Thoracic aorta (tissue), 2 donors: ENCODE measurements around the gene PIM2. TPM values are rescaled to one million over a fixed set of nuclear protein-coding genes. Genes with fewer than 3 reads are reported as not detected.

Experiments
- ATAC-seq: fragments of 150-250 bp; one replicate; pipeline ENCODE4 v1.8.0; 2017; ENCODE audit warnings: low read depth; ENCODE audit not compliant: insufficient number of reproducible peaks, low FRiP score
- DNase-seq: peaks from one replicate; pipeline ENCODE4 v3.0.0-alpha.2; 2020; ENCODE audit warnings: low spot score
- H3K27ac ChIP-seq, 2 donors: fragments of 200-600 bp; sonication (generic); 1 replicate in 1 of 2; 2 replicates in 1 of 2; pipeline ENCODE4 v1.5.1; 2016; ENCODE audit warnings: mild to moderate bottlenecking in 2 of 2, moderate library complexity in 2 of 2
- H3K27me3 ChIP-seq: fragments of 200-600 bp; sonication (generic); replicated peaks from 2 replicates; pipeline ENCODE4 v1.6.0; 2016; ENCODE audit warnings: mild to moderate bottlenecking; ENCODE audit not compliant: insufficient read depth
- H3K36me3 ChIP-seq: fragments of 200-600 bp; sonication (generic); one replicate; pipeline ENCODE4 v1.5.1; 2016
- H3K4me1 ChIP-seq, 2 donors: fragments of 200-600 bp; sonication (generic); 1 replicate in 1 of 2; 2 replicates in 1 of 2; pipeline versions ENCODE4 v1.5.1 to v1.6.0; 2016; ENCODE audit warnings: low read depth in 2 of 2, mild to moderate bottlenecking in 1 of 2; ENCODE audit not compliant: control insufficient read depth in 1 of 2
- H3K4me3 ChIP-seq: fragments of 200-600 bp; sonication (generic); 2 replicates; pipeline ENCODE4 v1.5.1; 2016; ENCODE audit warnings: mild to moderate bottlenecking
- H3K9me3 ChIP-seq: fragments of 200-600 bp; sonication (generic); 2 replicates; pipeline ENCODE4 v1.5.1; 2016
- CTCF ChIP-seq: fragments of 200-600 bp; sonication (generic); IDR thresholded peaks from one replicate; pipeline ENCODE4 v1.5.1; 2019; ENCODE audit warnings: antibody characterized with exemption
- total RNA-seq, 2 donors: library from RNA; depleted of rRNA; stranded (reverse); fragments of >200 nt; gene quantifications; one replicate each; pipeline versions ENCODE4 v1.1.0 to v1.2.3, GENCODE V29; 2016

PIM2 gene
- total RNA-seq, 2 donors from 2014 or later: 14.8 to 21.9 TPM

GRCh38 chrX:48948589-48948988 lies 29.8 kb upstream of the PIM2 start:
- ATAC-seq (no peak), DNase-seq (no peak)
- no peaks in the 10 kb centered on the region for H3K9me3 ChIP-seq
- no peak overlapping the region for H3K27ac ChIP-seq
- peaks cover 2 to 15% of the 10 kb centered on the region in 2 donors for H3K4me1 ChIP-seq
- no peaks in the 10 kb centered on the region for H3K27me3 ChIP-seq
- no peak overlapping the region for H3K4me3 ChIP-seq
- no peak for TF ChIP-seq CTCF
- peaks cover under 1% of the 10 kb centered on the region for H3K36me3 ChIP-seq

- H3K27me3 ChIP-seq: no peaks in the 10 kb centered on the region
- ATAC-seq: no peak
- no peak overlapping the region for H3K27ac ChIP-seq
- H3K4me1 ChIP-seq: no peaks in the 10 kb centered on the region
- no peak for DNase-seq
- H3K4me3 ChIP-seq: no peak overlapping the region
- peak; percentile 44 for TF ChIP-seq CTCF
- H3K9me3 ChIP-seq: no peaks in the 10 kb centered on the region
- H3K36me3 ChIP-seq: no peaks in the 10 kb centered on the region
These were observed 26.9 kb upstream of the PIM2 start for GRCh38 chrX:48945517-48946348.

GRCh38 chrX:48942895-48943294 lies 24.1 kb upstream of the PIM2 start:
- H3K9me3 ChIP-seq: no peaks in the 10 kb centered on the region
- no peak overlapping the region for H3K27ac ChIP-seq
- H3K4me1 ChIP-seq: peaks cover 0 to 5% of the 10 kb centered on the region in 2 donors
- no peaks in the 10 kb centered on the region for H3K27me3 ChIP-seq
- TF ChIP-seq CTCF: no peak
- no peak for ATAC-seq
- no peak overlapping the region for H3K4me3 ChIP-seq
- DNase-seq: no peak
- no peaks in the 10 kb centered on the region for H3K36me3 ChIP-seq

GRCh38 chrX:48940404-48940955 lies 21.7 kb upstream of the PIM2 start:
- H3K27ac ChIP-seq: no peak overlapping the region
- no peaks in the 10 kb centered on the region for H3K36me3 ChIP-seq
- no peak for ATAC-seq
- no peak for DNase-seq
- no peak overlapping the region for H3K4me3 ChIP-seq
- no peaks in the 10 kb centered on the region for H3K9me3 ChIP-seq
- TF ChIP-seq CTCF: no peak
- H3K27me3 ChIP-seq: no peaks in the 10 kb centered on the region
- peaks cover 0 to 5% of the 10 kb centered on the region in 2 donors for H3K4me1 ChIP-seq

- no peak for DNase-seq
- Histone ChIP-seq H3K27me3 (no peaks in the 10 kb centered on the region), H3K4me3 (no peak overlapping the region), H3K36me3 (no peaks in the 10 kb centered on the region), H3K27ac (no peak overlapping the region), H3K4me1 (peaks cover 0 to 5% of the 10 kb centered on the region in 2 donors), H3K9me3 (no peaks in the 10 kb centered on the region)
- no peak for ATAC-seq
- TF ChIP-seq CTCF: no peak
These were observed 20.9 kb upstream of the PIM2 start for GRCh38 chrX:48939524-48940228.
